Epithelial cell of esophagus (primary cell): ENCODE data around the gene PAK5.
A peak's percentile ranks its signal among the peaks of the same experiment; 100 is the strongest.

Source experiments
- DNase-seq: peaks from one replicate; pipeline ENCODE4 v3.0.0; 2010; ENCODE audit warnings: low read depth
- H3K4me3 ChIP-seq: 2 replicates; pipeline ENCODE4 v1.5.1; 2011; ENCODE audit warnings: mild to moderate bottlenecking, low read length, control low read depth
- TF ChIP-seq, protein P1 (sequence below): IDR thresholded peaks from 2 replicates; pipeline ENCODE4 v1.5.1; 2011; ENCODE audit warnings: low read depth, mild to moderate bottlenecking, low read length, control low read depth, inconsistent platforms; ENCODE audit not compliant: insufficient read depth; ENCODE audit errors: missing control alignments

The PAK5 gene

GRCh38 chr20:9616833-9617461 is 221.9 kb downstream of the PAK5 start:
- peak; percentile 70 for DNase-seq
- TF ChIP-seq, protein P1, sequence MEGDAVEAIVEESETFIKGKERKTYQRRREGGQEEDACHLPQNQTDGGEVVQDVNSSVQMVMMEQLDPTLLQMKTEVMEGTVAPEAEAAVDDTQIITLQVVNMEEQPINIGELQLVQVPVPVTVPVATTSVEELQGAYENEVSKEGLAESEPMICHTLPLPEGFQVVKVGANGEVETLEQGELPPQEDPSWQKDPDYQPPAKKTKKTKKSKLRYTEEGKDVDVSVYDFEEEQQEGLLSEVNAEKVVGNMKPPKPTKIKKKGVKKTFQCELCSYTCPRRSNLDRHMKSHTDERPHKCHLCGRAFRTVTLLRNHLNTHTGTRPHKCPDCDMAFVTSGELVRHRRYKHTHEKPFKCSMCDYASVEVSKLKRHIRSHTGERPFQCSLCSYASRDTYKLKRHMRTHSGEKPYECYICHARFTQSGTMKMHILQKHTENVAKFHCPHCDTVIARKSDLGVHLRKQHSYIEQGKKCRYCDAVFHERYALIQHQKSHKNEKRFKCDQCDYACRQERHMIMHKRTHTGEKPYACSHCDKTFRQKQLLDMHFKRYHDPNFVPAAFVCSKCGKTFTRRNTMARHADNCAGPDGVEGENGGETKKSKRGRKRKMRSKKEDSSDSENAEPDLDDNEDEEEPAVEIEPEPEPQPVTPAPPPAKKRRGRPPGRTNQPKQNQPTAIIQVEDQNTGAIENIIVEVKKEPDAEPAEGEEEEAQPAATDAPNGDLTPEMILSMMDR = peak; percentile 83
- H3K4me3 ChIP-seq = no peak overlapping the region

GRCh38 chr20:9616455-9616805 is 222.4 kb downstream of the PAK5 start:
- H3K4me3 ChIP-seq = no peak overlapping the region
- TF ChIP-seq, protein P1 = no peak
- no peak for DNase-seq

DNA sequence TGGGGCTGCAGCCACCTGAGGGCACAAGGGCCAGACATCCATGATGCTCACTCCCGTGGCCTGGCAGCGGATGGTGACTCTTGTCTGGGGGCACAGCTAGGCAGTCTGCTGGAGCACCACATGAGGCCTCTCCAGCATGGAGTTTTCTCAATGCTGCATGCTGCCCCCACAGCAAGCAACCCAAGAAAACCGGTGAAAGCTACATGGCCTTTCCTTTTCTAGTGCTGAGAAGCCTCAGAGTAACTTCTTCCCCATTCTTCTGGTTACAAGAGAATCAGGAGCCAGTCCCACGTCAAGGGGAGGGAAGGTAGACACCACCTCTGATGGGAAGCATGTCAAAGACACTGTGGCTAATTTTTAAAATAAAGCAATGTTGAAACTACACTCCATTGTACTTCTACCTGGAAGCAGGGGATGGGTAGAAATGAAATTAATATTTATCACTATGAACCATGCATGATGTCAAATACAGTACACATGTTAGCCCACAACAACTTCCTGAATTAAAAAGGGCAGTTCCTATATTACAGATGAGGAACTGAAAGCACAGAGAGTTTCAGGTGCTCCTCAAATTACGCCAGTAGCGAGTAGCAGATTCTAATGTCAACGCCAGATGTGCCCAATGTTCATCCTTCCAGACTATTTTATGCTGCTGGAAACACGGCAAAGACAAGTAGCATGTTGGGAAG is 223.0 kb downstream of the PAK5 start:
- H3K4me3 ChIP-seq = no peak overlapping the region
- no peak for DNase-seq
- TF ChIP-seq, protein P1 = no peak

GRCh38 chr20:9615118-9615517 is 223.8 kb downstream of the PAK5 start:
- TF ChIP-seq, protein P1 = no peak
- DNase-seq = no peak
- H3K4me3 ChIP-seq = no peak overlapping the region

DNA sequence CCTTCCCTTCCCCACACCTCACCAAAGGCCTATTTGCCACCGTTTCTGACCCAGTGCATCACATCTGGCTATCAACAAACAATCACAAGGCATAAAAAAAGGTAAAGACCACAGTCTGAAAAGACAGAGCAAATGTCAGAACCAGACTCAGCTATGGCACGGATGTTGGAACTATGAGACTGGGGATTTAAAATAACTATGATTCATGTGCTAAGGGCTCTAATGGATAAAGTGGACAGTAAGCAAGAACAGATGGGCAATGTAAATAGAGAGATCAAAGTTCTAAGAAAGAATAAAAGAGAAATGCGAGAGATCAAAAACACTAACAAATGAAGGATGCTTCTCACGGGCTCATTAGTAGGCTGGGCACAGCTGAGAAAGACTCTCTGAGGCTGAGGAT is 225.0 kb downstream of the PAK5 start:
- H3K4me3 ChIP-seq = no peak overlapping the region
- TF ChIP-seq, protein P1 = no peak
- no peak for DNase-seq

GRCh38 chr20:9611921-9612320 is 227.0 kb downstream of the PAK5 start:
- H3K4me3 ChIP-seq = no peak overlapping the region
- TF ChIP-seq, protein P1 = no peak
- no peak for DNase-seq

DNA sequence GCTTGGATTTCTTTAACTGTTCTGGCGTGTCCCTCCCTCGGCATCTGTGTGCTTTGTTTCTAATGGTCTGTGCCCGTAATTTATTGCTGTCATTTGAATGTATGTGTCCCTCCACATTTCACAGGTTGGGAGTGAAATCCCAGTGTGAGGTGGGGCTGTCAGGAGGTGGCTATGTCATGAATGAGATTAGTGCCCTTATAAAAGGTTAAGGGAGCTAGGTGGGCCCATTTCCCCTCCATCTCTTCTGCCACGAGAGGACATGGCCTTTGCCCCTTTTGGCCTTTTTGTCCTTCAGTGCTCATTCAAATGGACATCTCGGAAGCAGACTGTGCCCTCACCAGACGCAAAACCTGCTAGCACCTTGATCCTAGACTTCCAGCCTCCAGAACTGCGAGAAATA is 228.2 kb downstream of the PAK5 start:
- no peak overlapping the region for H3K4me3 ChIP-seq
- TF ChIP-seq, protein P1 = no peak
- DNase-seq = no peak
